PC-9 (cell line): ENCODE measurements around the gene INTS4. TPM values are rescaled to one million over a fixed set of nuclear protein-coding genes. Genes with fewer than 3 reads are reported as not detected.

Experiments
- BruUV-seq: library from RNA; stranded (reverse); fragments of 400-500 nt; replicated peaks from 2 replicates; lab custom pipeline; 2021; lab: Mats Ljungman, UMichigan
- CTCF ChIA-PET: fragments of 300-600 bp; sonication (Branson Sonifier 250); formaldehyde crosslinking; loops from one replicate; lab custom pipeline; 2022; ENCODE audit warnings: antibody characterized with exemption; lab: Charles Lee
- POLR2A ChIA-PET: fragments of 300-600 bp; sonication (Branson Sonifier 250); formaldehyde crosslinking; loops from one replicate; lab custom pipeline; 2022; ENCODE audit warnings: antibody characterized with exemption; ENCODE audit not compliant: unreplicated experiment; lab: Charles Lee
- DNase-seq, 2 experiments: peaks; one replicate each; pipeline versions ENCODE4 v3.0.0 to v3.0.0-alpha.2; 2015 to 2022; ENCODE audit warnings: mixed read lengths in 1 of 2
- H2AFZ ChIP-seq: fragments of 200-600 bp; sonication (generic); 2 replicates; pipeline ENCODE4 v1.8.1; 2017; ENCODE audit warnings: antibody characterized with exemption
- H3F3A ChIP-seq: fragments of 200-600 bp; sonication (generic); 2 replicates; pipeline ENCODE4 v1.8.1; 2017; ENCODE audit warnings: antibody characterized with exemption, mild to moderate bottlenecking, low read depth; ENCODE audit not compliant: insufficient read depth
- H3K27ac ChIP-seq: fragments of 200-600 bp; sonication (generic); 2 replicates; pipeline ENCODE4 v1.6.1; 2016; ENCODE audit warnings: mixed run types
- H3K27me3 ChIP-seq: fragments of 200-600 bp; sonication (generic); 2 replicates; pipeline ENCODE4 v1.6.1; 2016; ENCODE audit warnings: low read depth, mixed run types; ENCODE audit not compliant: insufficient read depth
- H3K36me3 ChIP-seq: fragments of 200-600 bp; sonication (generic); 2 replicates; pipeline ENCODE4 v1.6.1; 2016; ENCODE audit warnings: low read depth, mixed run types
- H3K4me1 ChIP-seq: fragments of 200-600 bp; sonication (generic); replicated peaks from 2 replicates; pipeline ENCODE4 v1.6.1; 2016; ENCODE audit warnings: mixed run types; ENCODE audit not compliant: insufficient read depth
- H3K4me2 ChIP-seq: fragments of 200-600 bp; sonication (generic); 2 replicates; pipeline ENCODE4 v1.6.1; 2017; ENCODE audit warnings: mixed run types
- H3K4me3 ChIP-seq: fragments of 200-600 bp; sonication (generic); 2 replicates; pipeline ENCODE4 v1.6.1; 2016; ENCODE audit warnings: mixed run types
- H3K79me2 ChIP-seq: fragments of 200-600 bp; sonication (generic); 2 replicates; pipeline ENCODE4 v1.6.1; 2017; ENCODE audit warnings: low read depth, mixed run types
- H3K9me2 ChIP-seq: fragments of 200-600 bp; sonication (generic); 2 replicates; pipeline ENCODE4 v1.8.1; 2017; ENCODE audit warnings: mild to moderate bottlenecking; ENCODE audit not compliant: insufficient read depth
- H3K9me3 ChIP-seq: fragments of 200-600 bp; sonication (generic); 2 replicates; pipeline ENCODE4 v1.8.1; 2016; ENCODE audit warnings: low read depth; ENCODE audit not compliant: insufficient read depth
- H4K20me1 ChIP-seq: fragments of 200-600 bp; sonication (generic); 2 replicates; pipeline ENCODE4 v1.8.1; 2017; ENCODE audit not compliant: insufficient read depth
- EZH2 ChIP-seq: fragments of 200-600 bp; sonication (generic); IDR thresholded peaks from 2 replicates; pipeline ENCODE4 v1.8.0; 2017; ENCODE audit warnings: antibody characterized with exemption, low read depth
- intact Hi-C: fragments of 100-400 bp; cut with micrococcal nuclease; formaldehyde crosslinking; loops from one replicate; pipeline ENCODE4 v1.10.0; 2022; ENCODE audit not compliant: unreplicated experiment
- total RNA-seq: library from RNA; stranded (reverse); gene quantifications from 2 replicates; pipeline ENCODE4 v1.2.3, GENCODE V29; 2021
- TF ChIP-seq, protein P1 (sequence below): fragments of 200-600 bp; sonication (generic); conservative IDR thresholded peaks from 2 replicates; pipeline ENCODE4 v1.6.1; 2017; ENCODE audit warnings: mixed run types, antibody characterized with exemption, mild to moderate bottlenecking, moderate library complexity

The INTS4 gene
- total RNA-seq, 1 experiment from 2014 or later: 53.8 TPM

DNA sequence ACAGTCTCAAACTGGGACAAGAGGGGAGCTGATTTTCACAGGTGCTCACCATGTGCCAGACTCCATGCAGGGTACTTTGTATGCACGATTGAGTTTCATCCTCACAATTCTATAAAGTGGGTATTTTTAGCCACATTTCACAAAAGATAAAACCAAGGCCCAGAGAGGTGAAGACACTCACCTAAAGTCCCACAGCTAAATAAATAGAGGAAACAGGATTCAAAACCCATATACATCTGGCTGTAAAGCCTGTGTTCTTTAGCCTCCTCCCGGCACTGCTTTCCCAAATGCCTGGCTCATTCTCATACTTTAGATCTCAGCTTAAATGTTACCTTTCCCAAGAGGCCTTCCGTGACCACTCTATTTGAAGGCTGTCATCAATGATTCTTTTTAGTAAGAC lies 41.8 kb upstream of the INTS4 start:
- no peaks in the 10 kb centered on the region for H4K20me1 ChIP-seq
- no peaks in the 10 kb centered on the region for H3K79me2 ChIP-seq
- intact Hi-C loops: no loop called here
- DNase-seq: no peak
- peak overlapping the region; percentile 45 for H3K27ac ChIP-seq
- no TSS peak for BruUV-seq
- H3K36me3 ChIP-seq: no peaks in the 10 kb centered on the region
- peaks cover 38% of the 10 kb centered on the region; the same call in 1 of the 2 replicates for H3F3A ChIP-seq
- ChIA-PET CTCF (interaction anchor here (0.6 kb wide), 1 partner anchor 30 kb away, joined by 4 read pairs; no protein-coding TSS in a partner anchor), POLR2A (no interaction called here)
- peaks cover 70% of the 10 kb centered on the region for H3K4me1 ChIP-seq
- no peaks in the 10 kb centered on the region for H3K27me3 ChIP-seq
- no peak for TF ChIP-seq EZH2
- TF ChIP-seq, protein P1, sequence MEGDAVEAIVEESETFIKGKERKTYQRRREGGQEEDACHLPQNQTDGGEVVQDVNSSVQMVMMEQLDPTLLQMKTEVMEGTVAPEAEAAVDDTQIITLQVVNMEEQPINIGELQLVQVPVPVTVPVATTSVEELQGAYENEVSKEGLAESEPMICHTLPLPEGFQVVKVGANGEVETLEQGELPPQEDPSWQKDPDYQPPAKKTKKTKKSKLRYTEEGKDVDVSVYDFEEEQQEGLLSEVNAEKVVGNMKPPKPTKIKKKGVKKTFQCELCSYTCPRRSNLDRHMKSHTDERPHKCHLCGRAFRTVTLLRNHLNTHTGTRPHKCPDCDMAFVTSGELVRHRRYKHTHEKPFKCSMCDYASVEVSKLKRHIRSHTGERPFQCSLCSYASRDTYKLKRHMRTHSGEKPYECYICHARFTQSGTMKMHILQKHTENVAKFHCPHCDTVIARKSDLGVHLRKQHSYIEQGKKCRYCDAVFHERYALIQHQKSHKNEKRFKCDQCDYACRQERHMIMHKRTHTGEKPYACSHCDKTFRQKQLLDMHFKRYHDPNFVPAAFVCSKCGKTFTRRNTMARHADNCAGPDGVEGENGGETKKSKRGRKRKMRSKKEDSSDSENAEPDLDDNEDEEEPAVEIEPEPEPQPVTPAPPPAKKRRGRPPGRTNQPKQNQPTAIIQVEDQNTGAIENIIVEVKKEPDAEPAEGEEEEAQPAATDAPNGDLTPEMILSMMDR: no peak
- H3K4me3 ChIP-seq: no peak overlapping the region
- H2AFZ ChIP-seq: no peak overlapping the region
- H3K4me2 ChIP-seq: peak overlapping the region; percentile 66; the same call in 1 of the 2 replicates
- H3K9me2 ChIP-seq: no peaks in the 10 kb centered on the region
- no peaks in the 10 kb centered on the region for H3K9me3 ChIP-seq

DNA sequence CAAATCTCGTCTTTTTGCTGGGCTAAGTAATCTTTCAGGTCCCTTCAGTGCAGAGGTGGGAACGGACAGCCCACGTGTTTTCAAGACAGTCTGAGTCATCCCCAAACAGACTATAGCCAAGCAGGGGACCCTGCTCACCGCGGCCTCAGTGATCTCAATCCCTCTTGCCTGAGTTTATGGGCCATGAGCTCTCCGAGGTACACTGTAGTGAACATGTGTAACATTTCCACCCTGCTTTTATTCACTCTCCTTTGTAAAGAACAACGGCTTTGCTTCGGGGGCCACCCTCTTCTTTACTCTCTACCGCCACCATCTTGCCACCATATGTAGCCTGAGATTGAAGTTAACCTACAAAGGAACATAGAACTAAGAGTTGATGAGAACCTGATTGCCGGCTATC lies 40.2 kb upstream of the INTS4 start:
- DNase-seq: no peak
- TF ChIP-seq, protein P1: no peak
- TF ChIP-seq EZH2: no peak
- Histone ChIP-seq H3K9me2 (no peaks in the 10 kb centered on the region), H3K4me2 (no peak overlapping the region), H3K79me2 (no peaks in the 10 kb centered on the region), H3K9me3 (no peaks in the 10 kb centered on the region), H3K27ac (no peak overlapping the region), H3K27me3 (no peaks in the 10 kb centered on the region), H2AFZ (no peak overlapping the region), H3K4me3 (no peak overlapping the region), H3K36me3 (no peaks in the 10 kb centered on the region), H4K20me1 (no peaks in the 10 kb centered on the region), H3F3A (peaks cover 32% of the 10 kb centered on the region; the same call in 1 of the 2 replicates), H3K4me1 (peaks cover 68% of the 10 kb centered on the region)
- ChIA-PET CTCF (no interaction called here), POLR2A (no interaction called here)
- intact Hi-C loops: no loop called here
- BruUV-seq: no TSS peak

DNA sequence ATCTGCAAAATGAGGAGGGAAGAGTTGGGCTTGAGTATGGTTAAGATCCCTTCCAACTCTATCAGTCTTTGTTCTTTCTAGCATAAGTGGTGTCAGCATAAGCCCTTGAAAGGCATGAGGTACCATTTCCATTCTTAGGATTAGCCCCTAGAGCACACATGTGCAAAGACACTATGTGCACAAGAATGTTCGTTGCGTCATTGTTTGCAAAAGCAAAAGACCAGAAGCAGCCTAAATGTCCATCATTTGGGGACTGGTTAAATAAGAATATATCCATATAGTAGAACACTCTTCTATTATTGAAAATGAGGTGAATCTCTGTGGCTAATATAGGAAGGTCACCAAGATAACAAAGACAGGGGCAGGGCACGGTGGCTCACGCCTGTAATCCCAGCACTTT lies 38.6 kb upstream of the INTS4 start:
- no peak for TF ChIP-seq EZH2
- TF ChIP-seq, protein P1: no peak
- Histone ChIP-seq H3K36me3 (no peaks in the 10 kb centered on the region), H3K4me3 (no peak overlapping the region), H4K20me1 (no peaks in the 10 kb centered on the region), H3F3A (peaks cover 38% of the 10 kb centered on the region), H3K4me2 (no peak overlapping the region), H3K27me3 (no peaks in the 10 kb centered on the region), H3K9me3 (no peaks in the 10 kb centered on the region), H3K27ac (no peak overlapping the region), H2AFZ (no peak overlapping the region), H3K79me2 (no peaks in the 10 kb centered on the region), H3K9me2 (no peaks in the 10 kb centered on the region), H3K4me1 (peaks cover 66% of the 10 kb centered on the region)
- no peak for DNase-seq
- no TSS peak for BruUV-seq
- intact Hi-C loops: no loop called here
- ChIA-PET CTCF (interaction anchor here (0.6 to 0.7 kb wide), 2 partner anchors 52 to 524 kb away, joined by 5 to 6 read pairs; no protein-coding TSS in a partner anchor), POLR2A (no interaction called here)
